Measurements from ENCODE around the gene HELQ. TPM values are rescaled to one million over a fixed set of nuclear protein-coding genes. Genes with fewer than 3 reads are reported as not detected.
A peak's percentile ranks its signal among the peaks of the same experiment; 100 is the strongest.

Gene HELQ
- total and polyA plus RNA-seq, 2 of the 13 experiments (the other 11 are each of a cell fraction or from before 2014, with no cell fraction given): 6.6 to 10.8 TPM

GRCh38 chr4:83455281-83456183 lies at the start of gene HELQ, which contains the start of gene MRPS18C (continued):
- peak; percentile 83; the same call in 1 of the 2 replicates for TF ChIP-seq ZBTB49 (CRISPR knock-in tag; IDR thresholded peaks at IDR 0.05; ENCODE audit: borderline replicate concordance)
- peak; percentile 96; the same call in 1 of the 2 replicates for TF ChIP-seq CBX5 (CRISPR knock-in tag; IDR thresholded peaks at IDR 0.05; ENCODE audit: borderline replicate concordance)
- no peak for TF ChIP-seq ZNF275 (CRISPR knock-in tag; IDR thresholded peaks at IDR 0.05; ENCODE audit: borderline replicate concordance)
- TF ChIP-seq ARID5B (CRISPR knock-in tag; IDR thresholded peaks at IDR 0.05): peak; percentile 71; the same call in 1 of the 2 replicates
- TF ChIP-seq ZNF550 (CRISPR knock-in tag; IDR thresholded peaks at IDR 0.05; ENCODE audit: borderline replicate concordance): 0 out of 2 replicates have a peak, but pooled peaks have one; percentile 56
- TF ChIP-seq NR3C1 (CRISPR knock-in tag; IDR thresholded peaks at IDR 0.05): no peak
- TF ChIP-seq ZNF788 (CRISPR knock-in tag; IDR thresholded peaks at IDR 0.05; ENCODE audit: borderline replicate concordance): peak; percentile 97
- peak; percentile 91; the same call in 1 of the 2 replicates for TF ChIP-seq ERF (CRISPR knock-in tag; IDR thresholded peaks at IDR 0.05)
- TF ChIP-seq TRIM22 (IDR thresholded peaks at IDR 0.05): no peak
- peak; percentile 54; the same call in 1 of the 2 replicates for TF ChIP-seq MXD3 (CRISPR knock-in tag; IDR thresholded peaks at IDR 0.05)
- 0 out of 2 replicates have a peak, but pooled peaks have one; percentile 13 for TF ChIP-seq ZNF547 (CRISPR knock-in tag; IDR thresholded peaks at IDR 0.05)
- no peak for TF ChIP-seq ZNF33A (CRISPR knock-in tag; IDR thresholded peaks at IDR 0.05; ENCODE audit: borderline replicate concordance)
- TF ChIP-seq E2F2 (CRISPR knock-in tag; IDR thresholded peaks at IDR 0.05; ENCODE audit: borderline replicate concordance): peak; percentile 46; the same call in 1 of the 2 replicates
- TF ChIP-seq ZNF879 (CRISPR knock-in tag; IDR thresholded peaks at IDR 0.05): 0 out of 2 replicates have a peak, but pooled peaks have one; percentile 48
- TF ChIP-seq SOX6 (IDR thresholded peaks at IDR 0.05): no peak
- TF ChIP-seq SOX6 (CRISPR knock-in tag; IDR thresholded peaks at IDR 0.05): peak; percentile 64; the same call in 1 of the 2 replicates
- peak; percentile 81; the same call in 1 of the 2 replicates for TF ChIP-seq NRL (CRISPR knock-in tag; IDR thresholded peaks at IDR 0.05; ENCODE audit: borderline replicate concordance)
